C4-2B (cell line): ENCODE results near the gene CYP2W1.
A peak's percentile ranks its signal among the peaks of the same experiment; 100 is the strongest.

Source experiments
- H3K27ac ChIP-seq: fragments of 450-650 bp; 2 replicates; pipeline ENCODE4 v1.5.1; 2017
- CTCF ChIP-seq: fragments of 450-650 bp; conservative IDR thresholded peaks from 2 replicates; pipeline ENCODE4 v1.5.1; 2017; ENCODE audit warnings: mild to moderate bottlenecking
- ZFX ChIP-seq: fragments of 450-650 bp; IDR thresholded peaks from 2 replicates; pipeline ENCODE4 v1.6.1; 2017

CYP2W1 gene

GRCh38 chr7:1027242-1028043, 44.5 kb downstream of the CYP2W1 start:
- TF ChIP-seq ZFX, result no peak
- no peak for TF ChIP-seq CTCF
- H3K27ac ChIP-seq, result peak overlapping the region; percentile 81

DNA sequence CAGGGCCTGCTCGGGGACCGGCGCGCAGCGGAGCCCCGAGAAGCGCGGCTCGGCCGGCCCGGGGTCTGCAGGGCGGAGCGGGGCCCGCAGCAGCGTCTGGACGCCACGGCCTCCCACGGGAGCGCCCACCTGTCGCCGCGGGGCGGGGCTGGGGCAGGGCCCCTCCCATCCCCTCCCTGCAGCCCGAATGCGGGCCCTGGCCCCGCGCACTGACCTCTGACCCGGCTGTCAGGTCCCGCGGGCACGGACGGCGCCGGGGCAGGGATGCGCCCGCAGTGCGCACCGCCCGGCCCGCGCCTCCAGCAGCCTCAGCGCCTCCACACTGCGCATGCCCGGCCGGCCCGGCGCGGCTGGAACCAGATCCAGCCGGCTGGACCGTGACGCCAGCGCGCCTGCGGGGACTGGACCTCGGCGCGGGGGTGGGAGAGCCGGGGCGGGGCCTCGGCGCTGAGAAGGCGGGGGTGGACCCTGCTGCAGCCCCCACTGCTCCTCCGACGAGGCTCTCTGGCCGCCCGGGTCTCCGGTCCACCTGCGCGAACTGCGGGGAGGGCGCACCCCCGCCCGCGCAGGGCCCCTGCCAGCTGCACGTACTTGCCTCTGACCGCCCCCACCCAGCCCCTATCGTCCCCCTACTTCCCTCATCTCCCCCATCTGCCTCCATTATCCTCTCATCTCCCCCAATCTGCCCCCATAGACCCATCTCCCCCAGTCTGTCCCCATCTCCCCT, 45.2 kb downstream of the CYP2W1 start:
- H3K27ac ChIP-seq, result peak overlapping the region; percentile 81
- TF ChIP-seq ZFX, result peak; percentile 73; the same call in 1 of the 2 replicates
- TF ChIP-seq CTCF, result no peak

DNA sequence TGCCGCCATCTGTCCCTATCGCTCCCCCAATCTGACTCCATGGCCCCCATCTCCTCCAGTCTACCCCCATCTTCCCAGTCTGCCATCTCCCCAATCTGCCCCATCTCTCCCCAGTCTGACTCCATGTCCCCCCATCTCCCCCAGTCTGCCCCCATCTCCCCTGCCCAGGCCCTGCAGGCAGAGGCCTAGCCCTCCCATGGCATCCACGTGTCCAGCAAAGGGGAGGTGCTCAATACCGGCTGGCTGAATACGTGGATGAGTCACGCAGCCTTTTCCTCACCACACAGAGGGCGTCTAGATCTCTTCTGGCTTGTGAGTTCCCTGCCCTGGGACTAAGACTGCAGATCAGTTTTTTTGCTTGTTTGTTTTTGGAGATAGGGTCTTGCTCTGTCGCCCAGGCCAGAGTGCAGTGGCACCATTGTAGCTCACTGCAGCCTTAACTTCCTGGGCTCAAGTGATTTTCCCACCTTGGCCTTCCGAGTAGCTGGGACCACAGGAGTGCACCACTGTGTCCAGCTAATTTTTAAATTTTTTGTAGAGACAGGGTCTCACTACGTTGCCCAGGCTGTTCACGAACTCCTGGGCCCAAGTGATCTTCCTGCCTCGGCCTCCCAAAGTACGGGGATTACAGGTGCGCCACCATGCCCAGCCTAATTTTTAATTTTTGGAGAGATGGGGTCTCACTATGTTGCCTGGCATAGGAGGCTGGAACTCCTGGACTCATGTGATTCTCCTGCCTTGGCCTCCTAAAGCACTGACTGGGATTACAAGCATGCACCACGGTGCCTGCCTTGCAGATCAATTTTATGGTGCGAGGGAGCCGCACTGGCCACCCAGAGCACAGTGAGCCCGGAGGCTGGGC, 46.0 kb downstream of the CYP2W1 start:
- no peak for TF ChIP-seq ZFX
- no peak for TF ChIP-seq CTCF
- H3K27ac ChIP-seq, result peak overlapping the region; percentile 81

DNA sequence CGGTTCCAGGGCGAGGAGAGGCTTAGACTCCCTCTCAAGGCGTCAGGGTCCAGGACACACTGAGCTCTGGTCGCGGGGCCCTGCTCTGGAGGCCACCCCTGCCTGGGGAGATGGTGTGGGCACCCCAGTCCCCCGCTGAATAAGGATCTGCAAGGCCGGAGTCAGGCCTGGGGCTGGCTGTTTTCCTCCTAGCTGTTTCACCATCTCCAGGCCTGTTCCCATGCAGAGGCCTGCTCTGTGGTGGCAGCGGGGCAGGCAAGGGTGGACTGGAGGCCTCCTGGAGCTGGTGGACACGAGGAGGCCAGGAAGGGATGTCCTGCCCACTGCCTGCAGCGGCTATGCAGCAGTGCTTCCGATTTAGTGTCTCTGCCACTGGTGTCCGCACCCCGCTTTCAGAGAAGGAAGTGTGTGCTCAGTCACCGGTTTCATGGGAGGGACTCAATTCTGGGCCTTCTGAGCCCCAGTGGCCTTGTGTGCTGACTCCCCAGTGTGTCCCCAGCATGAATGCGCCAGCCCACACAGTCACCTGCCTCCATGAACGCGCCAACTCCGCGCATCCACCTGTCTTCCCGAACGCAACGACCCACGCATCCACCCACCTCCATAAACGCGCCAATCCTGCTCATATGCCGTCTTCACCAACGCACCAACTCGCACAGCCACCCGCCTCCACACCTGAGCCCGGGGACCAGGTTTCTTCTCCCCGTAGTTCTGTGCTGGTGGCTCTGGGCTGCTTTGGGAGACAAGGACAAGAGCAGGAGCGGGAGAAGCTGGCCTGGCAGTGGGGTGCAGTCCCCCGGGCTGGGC, 46.9 kb downstream of the CYP2W1 start:
- TF ChIP-seq ZFX (no peak), CTCF (no peak)
- peak overlapping the region; percentile 81 for H3K27ac ChIP-seq

GRCh38 chr7:1030444-1031070, 47.6 kb downstream of the CYP2W1 start:
- TF ChIP-seq ZFX, result no peak
- TF ChIP-seq CTCF, result no peak
- no peak overlapping the region for H3K27ac ChIP-seq

DNA sequence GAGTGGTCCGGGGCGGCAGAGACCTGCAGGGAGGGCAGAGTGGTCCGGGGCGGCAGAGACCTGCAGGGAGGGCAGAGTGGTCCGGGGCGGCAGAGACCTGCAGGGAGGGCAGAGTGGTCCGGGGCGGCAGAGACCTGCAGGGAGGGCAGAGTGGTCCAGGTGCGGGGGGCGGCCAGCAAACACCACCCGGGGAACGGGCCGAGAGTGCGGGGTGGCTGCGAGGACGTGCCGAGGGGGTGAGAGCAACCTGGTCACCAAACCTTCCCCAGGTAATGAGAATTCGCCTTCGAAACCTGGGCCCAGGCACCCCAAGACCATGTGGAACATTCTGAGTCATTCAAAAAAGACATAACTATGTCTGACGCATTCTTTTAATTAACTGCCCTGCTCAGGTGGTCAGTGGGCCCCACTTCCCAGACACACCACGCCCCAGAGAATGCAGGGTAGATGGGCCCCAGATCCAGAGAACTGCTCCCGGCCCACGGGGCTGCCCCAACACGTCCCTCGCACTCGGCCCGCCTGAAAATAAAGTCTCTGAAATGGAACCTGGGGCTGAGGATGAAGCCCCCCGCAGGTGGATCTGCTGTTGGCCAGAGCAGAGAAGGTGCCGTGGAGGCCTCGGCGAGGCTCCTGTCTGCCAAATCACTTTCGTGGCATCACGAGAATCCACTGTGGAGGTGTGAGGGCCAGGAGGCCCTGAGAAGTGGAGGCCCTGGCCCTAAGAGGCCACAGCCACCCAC, 48.9 kb downstream of the CYP2W1 start:
- TF ChIP-seq ZFX, result no peak
- no peak for TF ChIP-seq CTCF
- H3K27ac ChIP-seq, result no peak overlapping the region
